ENCODE measurements around the gene B3GAT3. TPM values are rescaled to one million over a fixed set of nuclear protein-coding genes. Genes with fewer than 3 reads are reported as not detected.

The B3GAT3 gene
- total RNA-seq, 2 donors from 2014 or later = 27.5 to 30.3 TPM

DNA sequence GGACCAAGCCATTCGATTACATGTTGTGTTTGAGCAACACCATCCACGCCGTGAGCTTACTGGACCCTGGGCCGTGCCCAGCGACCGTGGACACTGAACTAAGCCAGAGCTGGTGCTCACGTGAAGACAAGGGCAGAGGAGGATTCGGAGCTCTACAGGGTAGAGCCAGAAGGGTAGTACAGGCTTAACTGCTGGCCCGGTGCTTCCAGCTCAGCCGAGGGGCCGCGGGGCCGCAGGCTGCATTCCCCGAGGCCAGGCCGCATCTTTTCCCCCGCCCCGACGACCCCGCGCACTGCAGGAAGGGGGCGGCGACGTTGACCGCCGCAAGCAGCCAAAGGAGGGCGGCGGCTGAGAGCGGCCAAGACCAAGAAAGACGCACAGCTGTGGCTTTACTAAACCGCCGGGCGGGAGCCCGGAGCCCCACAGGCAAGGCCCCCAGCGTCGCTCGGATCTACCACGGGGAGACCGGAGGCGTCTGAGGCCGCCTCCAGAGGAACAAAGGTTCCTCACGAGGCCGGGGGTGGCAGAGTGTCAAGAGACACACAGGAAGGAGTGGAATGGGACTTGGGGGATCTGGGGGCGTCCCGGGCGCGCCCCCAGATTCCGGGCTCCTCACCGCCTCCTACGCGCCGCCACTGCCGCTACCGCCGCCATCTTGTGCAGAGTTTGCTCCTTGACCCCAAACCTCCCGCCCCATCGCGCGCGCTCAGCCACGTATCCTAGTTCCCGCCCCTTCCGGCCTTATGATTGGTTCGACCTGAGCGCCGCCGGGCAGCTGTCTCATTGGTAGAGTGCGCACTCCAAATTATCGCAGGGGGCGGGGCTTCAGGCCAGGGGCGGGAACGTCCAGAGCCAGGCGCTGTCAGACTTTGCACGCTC is 24.4 kb upstream of the B3GAT3 start, which contains the start of gene GANAB:
Gene GANAB (minus strand): TSS at position 668 of the 879 bp plus-strand sequence. CDS start 14 bp downstream, at position 654.
- Histone ChIP-seq H3K27me3 (replicated peaks; ENCODE audit: insufficient read depth) (no peaks in the 10 kb centered on the region), H3K9me3 (no peaks in the 10 kb centered on the region), H3K36me3 (peaks cover 21% of the 10 kb centered on the region), H3K27ac (peak within 1 kb of the TSS; percentile 91 to 94), H3K4me1 (ENCODE audit: control insufficient read depth in 1 of 2, low read depth in 2 of 2) (peaks cover 3 to 23% of the 10 kb centered on the region in 2 donors), H3K4me3 (peak within 1 kb of the TSS; percentile 94)
- peak; percentile 97 for ATAC-seq (ENCODE audit: insufficient number of reproducible peaks, low FRiP score, low read depth)
- DNase-seq (ENCODE audit: low spot score) = peak; percentile 100
- TF ChIP-seq CTCF (IDR thresholded peaks at IDR 0.05) = no peak

DNA sequence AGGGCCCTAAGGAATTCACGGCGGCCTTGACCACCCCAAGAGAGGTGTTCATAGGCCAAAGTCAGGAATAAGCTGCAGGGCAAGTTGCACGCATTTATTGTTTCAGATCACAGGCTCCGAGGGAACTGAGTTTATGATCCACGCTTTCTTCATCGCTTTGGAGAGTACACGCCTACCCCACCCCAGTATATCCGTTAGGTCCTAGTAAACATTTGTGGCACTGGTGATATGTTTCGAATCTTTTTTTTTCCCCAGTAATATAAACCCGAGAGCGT is 23.8 kb upstream of the B3GAT3 start:
- no peak for TF ChIP-seq CTCF (IDR thresholded peaks at IDR 0.05)
- Histone ChIP-seq H3K27ac (peak overlapping the region; percentile 91 to 94), H3K4me3 (peak overlapping the region; percentile 94), H3K36me3 (peaks cover 21% of the 10 kb centered on the region), H3K9me3 (no peaks in the 10 kb centered on the region), H3K4me1 (ENCODE audit: control insufficient read depth in 1 of 2, low read depth in 2 of 2) (peaks cover 3 to 23% of the 10 kb centered on the region in 2 donors), H3K27me3 (replicated peaks; ENCODE audit: insufficient read depth) (no peaks in the 10 kb centered on the region)
- no peak for ATAC-seq (ENCODE audit: insufficient number of reproducible peaks, low FRiP score, low read depth)
- DNase-seq (ENCODE audit: low spot score) = no peak

GRCh38 chr11:62644220-62644619 is 22.4 kb upstream of the B3GAT3 start:
- H3K4me1 ChIP-seq (ENCODE audit: control insufficient read depth in 1 of 2, low read depth in 2 of 2) = peaks cover 3 to 23% of the 10 kb centered on the region in 2 donors
- DNase-seq (ENCODE audit: low spot score) = no peak
- peaks cover 18% of the 10 kb centered on the region for H3K36me3 ChIP-seq
- no peak overlapping the region for H3K4me3 ChIP-seq
- H3K27me3 ChIP-seq (replicated peaks; ENCODE audit: insufficient read depth) = no peaks in the 10 kb centered on the region
- H3K9me3 ChIP-seq = no peaks in the 10 kb centered on the region
- no peak overlapping the region for H3K27ac ChIP-seq
- TF ChIP-seq CTCF (IDR thresholded peaks at IDR 0.05) = no peak
- ATAC-seq (ENCODE audit: insufficient number of reproducible peaks, low FRiP score, low read depth) = no peak

GRCh38 chr11:62632492-62632891 is 10.7 kb upstream of the B3GAT3 start:
- H3K36me3 ChIP-seq = peaks cover 84% of the 10 kb centered on the region
- H3K4me3 ChIP-seq = no peak overlapping the region
- H3K27ac ChIP-seq = no peak overlapping the region
- no peak for ATAC-seq (ENCODE audit: insufficient number of reproducible peaks, low FRiP score, low read depth)
- no peak for TF ChIP-seq CTCF (IDR thresholded peaks at IDR 0.05)
- DNase-seq (ENCODE audit: low spot score) = no peak
- no peaks in the 10 kb centered on the region for H3K9me3 ChIP-seq
- H3K4me1 ChIP-seq (ENCODE audit: control insufficient read depth in 1 of 2, low read depth in 2 of 2) = no peaks in the 10 kb centered on the region
- H3K27me3 ChIP-seq (replicated peaks; ENCODE audit: insufficient read depth) = no peaks in the 10 kb centered on the region

DNA sequence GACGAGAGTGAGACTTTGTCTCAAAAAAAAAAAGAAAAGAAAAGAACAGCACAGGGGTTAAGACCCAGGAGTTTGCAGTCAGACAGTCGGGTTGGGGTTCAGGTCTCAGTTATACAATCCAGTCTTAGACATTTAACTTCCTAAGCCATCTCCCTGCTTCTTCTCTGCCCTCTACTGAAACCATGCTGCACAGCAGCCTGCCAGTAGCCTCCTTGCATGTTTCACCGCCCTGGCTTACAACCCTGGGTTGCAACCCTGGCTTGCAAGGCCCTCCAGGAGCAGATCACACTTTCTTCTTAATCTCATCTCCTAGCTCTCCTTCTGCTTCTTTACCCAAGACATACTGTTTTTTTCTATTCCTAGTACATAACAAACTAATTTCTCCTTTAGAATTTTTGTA is 5.9 kb upstream of the B3GAT3 start:
- DNase-seq (ENCODE audit: low spot score) (no peak), ATAC-seq (ENCODE audit: insufficient number of reproducible peaks, low FRiP score, low read depth) (no peak)
- no peak for TF ChIP-seq CTCF (IDR thresholded peaks at IDR 0.05)
- Histone ChIP-seq H3K27ac (no peak overlapping the region), H3K4me1 (ENCODE audit: control insufficient read depth in 1 of 2, low read depth in 2 of 2) (peaks cover 0 to under 1% of the 10 kb centered on the region in 2 donors), H3K9me3 (no peaks in the 10 kb centered on the region), H3K27me3 (replicated peaks; ENCODE audit: insufficient read depth) (no peaks in the 10 kb centered on the region), H3K4me3 (no peak overlapping the region), H3K36me3 (peaks cover 66% of the 10 kb centered on the region)

All from thoracic aorta (tissue), 2 donors.